Brain microvascular endothelial cell (primary cell): Measurements from ENCODE around the gene APOE.

Experiments
- DNase-seq: peaks from one replicate; pipeline ENCODE4 v3.0.0-alpha.2; 2020
- H3K27ac ChIP-seq: fragments of 250-450 bp; sonication (Bioruptor Pico); 2 replicates; pipeline ENCODE4 v1.5.1; 2020; ENCODE audit warnings: mild to moderate bottlenecking, moderate library complexity
- H3K27me3 ChIP-seq: fragments of 250-450 bp; sonication (Bioruptor Pico); replicated peaks from 2 replicates; pipeline ENCODE4 v1.5.1; 2020; ENCODE audit warnings: mild to moderate bottlenecking
- H3K36me3 ChIP-seq: fragments of 250-450 bp; sonication (Bioruptor Pico); replicated peaks from 2 replicates; pipeline ENCODE4 v1.5.1; 2020; ENCODE audit warnings: mild to moderate bottlenecking
- H3K4me3 ChIP-seq: 2 replicates; pipeline ENCODE4 v1.5.1; 2011; ENCODE audit warnings: low read depth, mild to moderate bottlenecking, control low read depth, low read length, moderate library complexity
- in situ Hi-C: cut with HindIII; loops from 2 replicates; pipeline ENCODE4 v1.10.0; 2017; ENCODE audit warnings: low sequenced_read_pairs, low pct_ligation_motif_present
- TF ChIP-seq, protein P1 (sequence below): IDR thresholded peaks from 2 replicates; pipeline ENCODE4 v1.5.1; 2011; ENCODE audit warnings: low read depth, mild to moderate bottlenecking, moderate library complexity, low read length, control low read depth, inconsistent platforms; ENCODE audit errors: missing control alignments

APOE gene

GRCh38 chr19:44947041-44947581 lies 41.5 kb downstream of the APOE start:
- TF ChIP-seq, protein P1, sequence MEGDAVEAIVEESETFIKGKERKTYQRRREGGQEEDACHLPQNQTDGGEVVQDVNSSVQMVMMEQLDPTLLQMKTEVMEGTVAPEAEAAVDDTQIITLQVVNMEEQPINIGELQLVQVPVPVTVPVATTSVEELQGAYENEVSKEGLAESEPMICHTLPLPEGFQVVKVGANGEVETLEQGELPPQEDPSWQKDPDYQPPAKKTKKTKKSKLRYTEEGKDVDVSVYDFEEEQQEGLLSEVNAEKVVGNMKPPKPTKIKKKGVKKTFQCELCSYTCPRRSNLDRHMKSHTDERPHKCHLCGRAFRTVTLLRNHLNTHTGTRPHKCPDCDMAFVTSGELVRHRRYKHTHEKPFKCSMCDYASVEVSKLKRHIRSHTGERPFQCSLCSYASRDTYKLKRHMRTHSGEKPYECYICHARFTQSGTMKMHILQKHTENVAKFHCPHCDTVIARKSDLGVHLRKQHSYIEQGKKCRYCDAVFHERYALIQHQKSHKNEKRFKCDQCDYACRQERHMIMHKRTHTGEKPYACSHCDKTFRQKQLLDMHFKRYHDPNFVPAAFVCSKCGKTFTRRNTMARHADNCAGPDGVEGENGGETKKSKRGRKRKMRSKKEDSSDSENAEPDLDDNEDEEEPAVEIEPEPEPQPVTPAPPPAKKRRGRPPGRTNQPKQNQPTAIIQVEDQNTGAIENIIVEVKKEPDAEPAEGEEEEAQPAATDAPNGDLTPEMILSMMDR = no peak
- in situ Hi-C loops = no loop called here

DNA sequence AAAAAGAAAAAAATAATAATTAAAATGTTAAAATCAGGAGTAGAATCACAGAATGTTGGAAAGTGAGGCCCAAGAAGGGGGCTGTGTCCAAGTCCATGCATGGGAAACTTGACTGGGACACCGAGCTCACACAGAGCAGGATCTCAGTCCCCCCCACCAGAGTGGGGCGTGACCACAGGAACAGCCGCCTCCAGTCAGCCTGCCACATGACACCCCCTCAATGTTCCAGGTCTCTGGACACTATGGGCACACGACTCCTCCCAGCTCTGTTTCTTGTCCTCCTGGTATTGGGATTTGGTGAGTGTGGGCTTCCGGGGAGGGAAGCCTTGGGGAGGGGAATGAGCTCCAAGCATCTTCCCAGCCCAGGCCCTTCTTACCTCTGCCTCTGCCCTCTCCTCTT lies 42.6 kb downstream of the APOE start:
- no peak for DNase-seq
- Histone ChIP-seq H3K36me3 (no peaks in the 10 kb centered on the region), H3K27me3 (no peaks in the 10 kb centered on the region), H3K27ac (no peak overlapping the region), H3K4me3 (no peak overlapping the region)
- in situ Hi-C loops = no loop called here
- TF ChIP-seq, protein P1 = no peak

More at GRCh38 chr19:44947041-44947581, 41.5 kb downstream of the APOE start:
- H3K27me3 ChIP-seq = no peaks in the 10 kb centered on the region
- no peak overlapping the region for H3K27ac ChIP-seq
- no peak overlapping the region for H3K4me3 ChIP-seq
- H3K36me3 ChIP-seq = no peaks in the 10 kb centered on the region
- no peak for DNase-seq

DNA sequence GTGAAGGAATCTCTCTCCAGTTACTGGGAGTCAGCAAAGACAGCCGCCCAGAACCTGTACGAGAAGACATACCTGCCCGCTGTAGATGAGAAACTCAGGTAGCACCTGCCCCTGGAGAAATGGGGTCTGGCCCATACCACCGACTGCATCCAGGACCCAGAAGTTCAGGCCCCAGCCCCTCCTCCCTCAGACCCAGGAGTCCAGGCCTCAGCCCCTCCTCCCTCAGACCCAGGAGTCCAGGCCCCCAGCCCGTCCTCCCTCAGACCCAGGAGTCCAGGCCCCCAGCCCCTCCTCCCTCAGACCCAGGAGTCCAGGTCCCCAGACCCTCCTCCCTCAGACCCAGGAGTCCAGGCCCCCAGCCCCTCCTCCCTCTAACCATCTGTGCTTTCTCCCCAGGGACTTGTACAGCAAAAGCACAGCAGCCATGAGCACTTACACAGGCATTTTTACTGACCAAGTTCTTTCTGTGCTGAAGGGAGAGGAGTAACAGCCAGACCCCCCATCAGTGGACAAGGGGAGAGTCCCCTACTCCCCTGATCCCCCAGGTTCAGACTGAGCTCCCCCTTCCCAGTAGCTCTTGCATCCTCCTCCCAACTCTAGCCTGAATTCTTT lies 43.3 kb downstream of the APOE start:
- Histone ChIP-seq H3K36me3 (no peaks in the 10 kb centered on the region), H3K4me3 (no peak overlapping the region), H3K27me3 (no peaks in the 10 kb centered on the region), H3K27ac (no peak overlapping the region)
- no peak for DNase-seq
- TF ChIP-seq, protein P1 = no peak
- in situ Hi-C loops = no loop called here

GRCh38 chr19:44949550-44949949 lies 44.0 kb downstream of the APOE start:
- H3K27me3 ChIP-seq = no peaks in the 10 kb centered on the region
- no peak overlapping the region for H3K4me3 ChIP-seq
- TF ChIP-seq, protein P1 = no peak
- H3K27ac ChIP-seq = no peak overlapping the region
- no peaks in the 10 kb centered on the region for H3K36me3 ChIP-seq
- in situ Hi-C loops = no loop called here
- DNase-seq = no peak

DNA sequence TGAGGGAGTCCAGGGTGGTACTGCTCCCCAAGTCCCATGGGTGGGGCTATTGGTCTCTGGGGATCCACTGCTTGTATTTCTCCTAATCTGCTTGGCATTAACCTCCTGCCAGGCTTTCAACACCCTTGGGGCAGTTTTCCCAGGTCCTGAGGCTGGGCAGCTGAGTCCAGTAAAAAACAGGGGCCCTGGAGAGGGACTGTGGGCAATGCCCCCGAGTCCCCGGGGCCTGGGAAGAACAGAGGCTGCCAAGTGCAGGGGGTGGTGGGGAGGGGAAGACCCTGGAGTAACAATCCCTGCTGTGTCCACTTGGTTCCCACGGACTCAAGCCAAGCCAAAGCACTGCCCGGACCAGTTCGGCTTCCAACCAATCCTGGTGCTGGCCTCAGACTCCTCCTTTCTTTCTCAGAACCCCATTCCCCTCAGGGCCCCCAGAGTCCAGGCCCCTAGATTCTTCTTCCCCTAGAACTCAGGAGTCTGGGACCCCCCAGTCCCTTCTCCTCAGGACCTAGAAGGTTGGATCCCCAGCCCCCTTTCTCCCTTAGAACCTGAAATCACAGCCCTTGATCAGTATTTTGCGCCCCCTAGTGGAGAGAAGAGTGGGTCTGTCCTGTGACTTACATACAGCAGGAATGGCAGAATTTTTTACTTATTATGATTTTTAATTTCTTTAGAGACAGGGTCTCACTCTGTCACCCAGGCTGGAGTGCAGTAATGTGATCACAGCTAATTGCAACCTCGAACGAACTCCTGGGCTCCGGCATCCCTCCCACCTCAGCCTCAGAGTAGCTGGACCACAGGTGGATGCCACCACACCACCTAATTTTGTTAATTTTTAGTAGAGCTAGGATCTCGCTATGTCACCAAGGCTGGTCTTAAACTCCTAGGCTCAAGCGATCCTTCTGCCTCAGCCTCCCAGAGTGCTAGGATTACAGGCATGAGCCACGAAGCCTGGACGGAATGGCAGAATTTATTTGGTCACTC lies 45.9 kb downstream of the APOE start:
- H3K27ac ChIP-seq = no peak overlapping the region
- H3K27me3 ChIP-seq = no peaks in the 10 kb centered on the region
- DNase-seq = peak; percentile 75
- peak overlapping the region; percentile 17 for H3K4me3 ChIP-seq
- in situ Hi-C loops = loop anchor here (10.0 kb wide), 1 partner anchor 57 kb away; the partner anchor contains the start of gene TOMM40
- H3K36me3 ChIP-seq = no peaks in the 10 kb centered on the region
- TF ChIP-seq, protein P1 = peak; percentile 88
